Measurements from ENCODE around the gene TOMM7.

GRCh38 chr7:22871661-22872060 is 49.0 kb upstream of the TOMM7 start:
- TF ChIP-seq, protein P1, sequence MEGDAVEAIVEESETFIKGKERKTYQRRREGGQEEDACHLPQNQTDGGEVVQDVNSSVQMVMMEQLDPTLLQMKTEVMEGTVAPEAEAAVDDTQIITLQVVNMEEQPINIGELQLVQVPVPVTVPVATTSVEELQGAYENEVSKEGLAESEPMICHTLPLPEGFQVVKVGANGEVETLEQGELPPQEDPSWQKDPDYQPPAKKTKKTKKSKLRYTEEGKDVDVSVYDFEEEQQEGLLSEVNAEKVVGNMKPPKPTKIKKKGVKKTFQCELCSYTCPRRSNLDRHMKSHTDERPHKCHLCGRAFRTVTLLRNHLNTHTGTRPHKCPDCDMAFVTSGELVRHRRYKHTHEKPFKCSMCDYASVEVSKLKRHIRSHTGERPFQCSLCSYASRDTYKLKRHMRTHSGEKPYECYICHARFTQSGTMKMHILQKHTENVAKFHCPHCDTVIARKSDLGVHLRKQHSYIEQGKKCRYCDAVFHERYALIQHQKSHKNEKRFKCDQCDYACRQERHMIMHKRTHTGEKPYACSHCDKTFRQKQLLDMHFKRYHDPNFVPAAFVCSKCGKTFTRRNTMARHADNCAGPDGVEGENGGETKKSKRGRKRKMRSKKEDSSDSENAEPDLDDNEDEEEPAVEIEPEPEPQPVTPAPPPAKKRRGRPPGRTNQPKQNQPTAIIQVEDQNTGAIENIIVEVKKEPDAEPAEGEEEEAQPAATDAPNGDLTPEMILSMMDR (IDR thresholded peaks at IDR 0.05 in 8 of 11, conservative IDR thresholded peaks at IDR 0.05 in 3 of 11): no peak
- TF ChIP-seq POLR2A (IDR thresholded peaks at IDR 0.05): no peak
- no peak for TF ChIP-seq POLR2AphosphoS5 (IDR thresholded peaks at IDR 0.05)

Measured in spleen (tissue), 7 donors.